MV-4-11 (cell line): Measurements from ENCODE around the gene ANKRD6.
A peak's percentile ranks its signal among the peaks of the same experiment; 100 is the strongest.

Experiments used
- DNase-seq: peaks from one replicate; lab custom pipeline; 2025; lab: John Stamatoyannopoulos, UW

ANKRD6 gene

GRCh38 chr6:89564752-89565427 is 131.9 kb downstream of the ANKRD6 start:
- DNase-seq = no peak

GRCh38 chr6:89566008-89566800 is 133.3 kb downstream of the ANKRD6 start:
- DNase-seq = no peak

- DNase-seq = no peak
Measured at GRCh38 chr6:89566930-89567629, 134.1 kb downstream of the ANKRD6 start.

GRCh38 chr6:89567630-89568390 is 134.9 kb downstream of the ANKRD6 start:
- DNase-seq = no peak

- DNase-seq = no peak
Measured at GRCh38 chr6:89574910-89575561, 142.1 kb downstream of the ANKRD6 start.

- DNase-seq = no peak
Measured at GRCh38 chr6:89575562-89575960, 142.6 kb downstream of the ANKRD6 start.

GRCh38 chr6:89580997-89581666 is 148.2 kb downstream of the ANKRD6 start:
- no peak for DNase-seq

- no peak for DNase-seq
Measured at GRCh38 chr6:89581689-89582088, 148.7 kb downstream of the ANKRD6 start.

- no peak for DNase-seq
Measured at GRCh38 chr6:89582669-89583325, 149.8 kb downstream of the ANKRD6 start.

GRCh38 chr6:89583559-89583958 is 150.6 kb downstream of the ANKRD6 start:
- no peak for DNase-seq

GRCh38 chr6:89584539-89584938 is 151.6 kb downstream of the ANKRD6 start:
- DNase-seq = no peak

GRCh38 chr6:89585154-89585553 is 152.2 kb downstream of the ANKRD6 start:
- DNase-seq = no peak

GRCh38 chr6:89589297-89590025 is 156.5 kb downstream of the ANKRD6 start:
- DNase-seq = no peak

GRCh38 chr6:89590133-89590532 is 157.2 kb downstream of the ANKRD6 start:
- no peak for DNase-seq

- DNase-seq = no peak
Measured at GRCh38 chr6:89591745-89592144, 158.8 kb downstream of the ANKRD6 start.

- DNase-seq = peak; percentile 76
Measured at GRCh38 chr6:89596056-89596455, 163.1 kb downstream of the ANKRD6 start.

- DNase-seq = no peak
Measured at GRCh38 chr6:89596484-89596883, 163.5 kb downstream of the ANKRD6 start.

- peak; percentile 4 for DNase-seq
Measured at GRCh38 chr6:89597372-89597771, 164.4 kb downstream of the ANKRD6 start.

- DNase-seq = peak; percentile 69
Measured at GRCh38 chr6:89597988-89598387, 165.0 kb downstream of the ANKRD6 start.

GRCh38 chr6:89599727-89600126 is 166.8 kb downstream of the ANKRD6 start:
- DNase-seq = no peak
